ENCODE results near the gene POLR1F. TPM values are rescaled to one million over a fixed set of nuclear protein-coding genes. Genes with fewer than 3 reads are reported as not detected.

The POLR1F gene
- total and polyA plus RNA-seq, 2 donors (not counting 3 experiments of a cell fraction or from before 2014, with no cell fraction given), result 10.4 to 27.0 TPM

DNA sequence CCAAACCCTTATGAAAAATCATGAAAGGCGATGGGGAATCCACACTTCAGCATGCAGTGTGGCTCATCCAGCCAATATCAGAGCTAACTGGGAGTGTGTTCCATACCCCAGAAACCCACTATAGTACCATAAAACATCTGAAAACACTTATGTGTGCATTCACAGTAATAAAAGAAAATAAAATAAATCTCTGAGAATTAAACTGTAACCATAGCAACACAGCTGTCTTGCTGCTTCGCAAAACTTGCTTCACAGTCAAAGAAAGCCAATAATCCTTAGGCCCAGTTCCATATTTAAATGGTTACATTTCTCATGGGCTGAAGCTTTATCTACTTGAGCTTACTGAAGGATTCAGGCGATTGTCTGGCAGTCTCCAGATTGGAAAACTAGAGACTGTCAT, 19.9 kb upstream of the POLR1F start:
- dilution Hi-C loops (cut with MboI; ENCODE audit: extremely low pct_ligation_motif_present, low sequenced_read_pairs), result no loop called here
- no TSS peak for BruUV-seq (replicated peaks)
- DNase-seq (ENCODE audit: low read depth, low spot score), result no peak
- no peaks in the 10 kb centered on the region for H3K4me1 ChIP-seq (ENCODE audit: control insufficient read depth, extremely low read depth, insufficient read depth, low read length)
- no peak overlapping the region for H3K9ac ChIP-seq (replicated peaks; ENCODE audit: extremely low read depth, insufficient read depth, low read length)
- ChIA-PET POLR2A (no interaction called here), CTCF (interaction anchor here (1.2 to 3.6 kb wide), 5 partner anchors 15 to 923 kb away, joined by 3 to 28 read pairs (median 7); no protein-coding TSS in a partner anchor)
- no peaks in the 10 kb centered on the region for H3K9me3 ChIP-seq (replicated peaks; ENCODE audit: control insufficient read depth, insufficient read depth, low read length)
- no peak overlapping the region for H3K27ac ChIP-seq (ENCODE audit: insufficient read depth, low read depth, low read length)
- H2AFZ ChIP-seq (ENCODE audit: low read depth, low read length), result no peak overlapping the region
- no peaks in the 10 kb centered on the region for H3K79me2 ChIP-seq (ENCODE audit: control insufficient read depth, insufficient read depth, low read length)
- no peak for TF ChIP-seq EZH2 (IDR thresholded peaks at IDR 0.05; ENCODE audit: borderline replicate concordance, low read depth, low read length, severe bottlenecking)
- TF ChIP-seq POLR2A (IDR thresholded peaks at IDR 0.05; ENCODE audit: low read depth, low read length), result no peak
- TF ChIP-seq GATA2 (IDR thresholded peaks at IDR 0.05; ENCODE audit: insufficient read depth, insufficient read length, low read depth, low read length), result no peak
- no peak for TF ChIP-seq POLR2AphosphoS5 (IDR thresholded peaks at IDR 0.05; ENCODE audit: insufficient read depth, low read depth, low read length)
- TF ChIP-seq JUN (IDR thresholded peaks at IDR 0.05; ENCODE audit: borderline replicate concordance, insufficient read depth, insufficient read length, low read depth), result no peak
- TF ChIP-seq CTCF (IDR thresholded peaks at IDR 0.05; ENCODE audit: extremely low read depth in 1 of 2, insufficient read depth in 1 of 2, low read depth in 1 of 2, low read length in 2 of 2), result no peak
- no peak for TF ChIP-seq MAX (IDR thresholded peaks at IDR 0.05; ENCODE audit: insufficient read depth, insufficient read length)
- no peak for TF ChIP-seq MYC (IDR thresholded peaks at IDR 0.05; ENCODE audit: low read depth, low read length)
- no peak for TF ChIP-seq FOS (IDR thresholded peaks at IDR 0.05; ENCODE audit: borderline replicate concordance, insufficient read depth, low read length)
- no peak for FAIRE-seq
- intact Hi-C loops (cut with micrococcal nuclease), result no loop called here
- H4K20me1 ChIP-seq (replicated peaks; ENCODE audit: control insufficient read depth, extremely low read depth, insufficient read depth, low read length), result no peaks in the 10 kb centered on the region
- no peak overlapping the region for H3K4me3 ChIP-seq (replicated peaks in 1 of 3; ENCODE audit: insufficient read depth in 1 of 3, low read depth in 1 of 3, low read length in 3 of 3)
- no peak overlapping the region for H3K4me2 ChIP-seq (ENCODE audit: insufficient read depth, low read length)
- H3K9me1 ChIP-seq (replicated peaks; ENCODE audit: control insufficient read depth, extremely low read depth, insufficient read depth, low read length), result no peaks in the 10 kb centered on the region
- H3K36me3 ChIP-seq (ENCODE audit: control insufficient read depth in 2 of 2, extremely low read depth in 1 of 2, insufficient read depth in 2 of 2, low read length in 2 of 2), result no peaks in the 10 kb centered on the region
- peaks cover 0 to 22% of the 10 kb centered on the region in 2 experiments for H3K27me3 ChIP-seq (ENCODE audit: control insufficient read depth in 2 of 2, insufficient read depth in 2 of 2, low read length in 2 of 2)
